ENCODE measurements around the gene DLGAP1.
"Not testable (repeated sequence)": the region's sequence is repeated elsewhere in the genome, so short reads cannot be mapped to it uniquely, and the experiment has no call there.

DLGAP1 gene

DNA sequence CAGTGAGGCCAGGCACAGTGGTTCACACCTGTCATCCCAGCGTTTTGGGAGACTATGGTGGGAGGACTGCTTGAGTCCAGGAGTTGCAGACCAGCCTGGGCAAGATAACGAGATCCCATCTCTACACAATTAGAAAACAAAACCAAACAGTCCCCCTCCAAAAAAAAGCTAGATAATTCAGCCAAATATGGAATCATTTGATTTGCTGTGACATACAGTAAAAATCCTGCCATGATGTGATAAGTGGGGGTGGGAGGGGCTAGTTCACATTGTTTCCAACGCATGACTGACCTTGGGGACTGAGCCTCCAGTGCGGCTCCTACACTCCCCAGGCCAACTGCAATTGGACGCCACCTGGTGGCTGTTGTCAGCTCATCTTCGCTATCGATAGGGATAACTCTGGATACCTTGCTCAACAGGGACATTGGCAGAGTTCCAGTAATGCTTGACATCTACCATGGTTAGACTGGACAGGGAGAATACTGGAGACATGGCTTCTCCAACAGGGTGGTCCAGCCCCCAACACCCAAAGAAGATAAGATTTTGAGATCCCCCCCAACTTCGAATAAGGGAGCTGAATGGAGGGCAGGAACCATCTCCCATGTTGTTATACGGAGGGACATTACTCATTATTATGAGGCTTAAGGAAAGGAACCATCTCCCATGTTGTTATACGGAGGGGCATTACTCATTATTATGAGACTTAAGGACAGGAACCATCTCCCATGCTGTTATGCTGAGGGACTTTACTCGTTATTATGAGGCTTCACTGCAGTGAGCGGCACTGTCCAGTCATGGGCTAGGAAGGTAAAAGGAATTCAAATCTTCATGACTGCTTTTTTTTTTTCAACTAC, 869.2 kb downstream of the DLGAP1 start:
- DNase-seq (ENCODE audit: low read depth in 2 of 2): peak; percentile 56 to 69

DNA sequence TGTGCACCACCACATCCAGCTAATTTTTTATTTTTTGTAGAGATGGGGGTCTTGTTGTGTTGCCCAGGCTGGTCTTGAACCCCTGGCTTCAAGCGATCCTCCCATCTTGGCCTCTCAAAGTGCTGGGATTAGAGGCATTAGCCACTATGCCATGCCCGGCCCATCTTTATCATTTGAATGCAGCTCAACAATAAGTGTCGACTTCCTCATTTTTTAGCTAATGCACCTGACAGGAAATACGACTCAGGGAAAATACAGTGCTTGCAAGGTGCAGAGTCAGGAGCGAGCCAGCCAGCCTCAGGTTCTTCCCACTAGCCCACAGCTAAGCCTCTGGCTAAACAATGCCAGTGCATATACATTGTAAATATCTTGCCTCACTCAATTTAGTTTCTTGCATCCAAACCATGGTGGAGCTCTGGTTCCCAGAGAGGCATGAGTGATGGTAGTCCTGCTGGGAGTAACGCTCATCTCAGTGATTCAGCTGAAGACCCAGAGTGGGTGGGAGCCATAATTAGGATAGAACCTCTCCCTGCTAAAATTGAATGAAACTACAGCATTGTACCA, 870.1 kb downstream of the DLGAP1 start:
- no peak for DNase-seq (ENCODE audit: low read depth in 2 of 2)

DNA sequence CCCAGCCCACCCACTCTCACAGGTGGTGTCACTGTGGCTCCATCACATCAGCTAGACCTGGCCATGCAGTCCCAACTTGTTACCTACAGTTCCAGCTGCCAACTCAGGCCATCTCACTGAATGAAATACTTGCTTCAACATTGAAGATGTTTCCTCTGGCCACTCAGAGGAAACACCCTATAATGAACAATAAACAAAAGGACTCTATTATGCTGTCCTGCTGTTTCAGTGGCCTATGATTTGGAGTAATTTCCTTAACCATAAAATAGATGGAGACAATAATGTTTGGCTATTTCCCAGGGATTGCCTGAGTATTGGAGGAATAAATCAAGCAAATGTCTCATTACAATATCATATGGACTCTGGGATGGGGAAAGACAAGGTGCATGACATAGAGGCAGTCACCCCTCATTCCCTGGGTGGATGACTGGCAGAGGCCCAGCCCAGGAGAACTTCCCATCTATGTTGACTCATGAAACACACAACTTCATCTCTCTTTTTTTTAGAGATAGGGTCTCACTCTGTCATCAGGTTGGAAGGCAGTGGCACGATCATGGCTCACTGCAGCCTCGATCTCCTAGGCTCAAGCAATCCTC, 870.7 kb downstream of the DLGAP1 start:
- no peak for DNase-seq (ENCODE audit: low read depth in 2 of 2)

DNA sequence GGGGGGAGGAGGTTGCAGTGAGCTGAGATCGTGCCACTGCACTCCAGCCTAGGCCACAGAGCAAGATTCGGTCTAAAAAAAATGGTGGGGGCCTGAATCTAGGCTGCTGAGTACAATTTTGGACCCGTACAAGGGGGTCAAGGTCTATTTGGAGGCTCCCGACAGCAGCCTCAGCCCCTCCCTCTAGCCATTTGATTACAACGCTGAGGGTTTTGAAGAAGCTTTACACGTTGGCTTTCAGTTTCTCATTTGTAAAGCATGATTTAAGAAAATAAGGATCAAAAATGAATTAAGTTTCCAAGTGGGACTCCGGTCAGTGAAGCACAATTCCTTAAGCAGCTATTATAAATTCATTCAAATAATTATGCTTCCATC, 871.2 kb downstream of the DLGAP1 start:
- no peak for DNase-seq (ENCODE audit: low read depth in 2 of 2)

DNA sequence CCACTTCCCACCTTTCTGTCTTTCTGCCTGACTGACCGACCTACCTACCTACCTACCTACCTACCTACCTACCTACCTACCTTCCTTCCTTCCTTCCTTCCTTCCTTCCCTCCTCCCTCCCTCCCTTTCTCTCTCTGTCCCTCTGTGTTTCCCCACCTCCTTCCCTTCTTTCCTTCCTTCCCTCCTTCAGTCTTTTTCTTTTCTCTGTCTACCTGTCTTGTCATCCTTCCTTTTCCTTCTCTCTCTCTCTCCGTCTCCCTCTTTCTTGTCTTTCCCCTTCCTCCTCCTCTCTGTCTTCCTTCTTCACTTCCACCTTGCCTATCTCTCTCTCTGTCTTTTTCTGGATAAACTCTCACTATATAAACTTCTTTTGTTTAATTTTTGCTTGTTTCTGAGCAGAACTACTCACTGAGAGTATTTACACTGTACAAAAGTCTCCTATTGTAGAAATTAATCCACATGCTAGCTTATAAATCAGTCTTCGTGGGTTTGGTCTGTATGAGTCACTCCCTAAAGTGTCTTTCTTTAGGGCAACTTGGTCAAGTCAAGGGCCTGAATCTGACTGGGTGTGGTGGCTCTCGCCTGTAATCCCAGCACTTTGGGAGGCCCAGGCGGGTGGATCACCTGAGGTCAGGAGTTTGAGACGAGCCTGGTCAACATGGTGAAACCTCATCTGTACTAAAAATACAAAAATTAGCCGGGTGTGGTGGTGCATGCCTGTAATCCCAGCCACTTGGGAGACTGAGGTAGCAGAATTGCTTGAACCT, 871.8 kb downstream of the DLGAP1 start:
- not testable (repeated sequence) for DNase-seq (ENCODE audit: low read depth in 2 of 2)

DNA sequence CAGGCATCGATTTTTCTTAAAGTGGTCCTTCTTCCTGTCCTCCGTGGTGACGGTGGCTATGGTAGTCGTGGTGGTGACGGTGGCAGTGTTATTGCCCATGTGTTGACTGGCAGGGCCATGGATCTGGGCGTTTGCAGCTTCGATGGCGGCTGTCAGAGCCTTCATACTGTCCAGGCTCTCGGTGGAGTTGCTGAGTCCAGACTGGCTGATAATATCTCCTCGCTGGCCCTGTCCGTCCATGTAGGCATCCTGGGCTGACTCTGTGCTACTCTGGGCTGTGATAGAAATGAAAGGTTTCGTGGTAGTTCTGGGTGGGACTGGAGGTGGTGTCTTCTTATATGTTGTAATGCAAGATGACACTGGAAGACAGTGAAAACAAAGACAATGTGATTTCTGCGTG, 873.2 kb downstream of the DLGAP1 start:
- no peak for DNase-seq (ENCODE audit: low read depth in 2 of 2)

DNA sequence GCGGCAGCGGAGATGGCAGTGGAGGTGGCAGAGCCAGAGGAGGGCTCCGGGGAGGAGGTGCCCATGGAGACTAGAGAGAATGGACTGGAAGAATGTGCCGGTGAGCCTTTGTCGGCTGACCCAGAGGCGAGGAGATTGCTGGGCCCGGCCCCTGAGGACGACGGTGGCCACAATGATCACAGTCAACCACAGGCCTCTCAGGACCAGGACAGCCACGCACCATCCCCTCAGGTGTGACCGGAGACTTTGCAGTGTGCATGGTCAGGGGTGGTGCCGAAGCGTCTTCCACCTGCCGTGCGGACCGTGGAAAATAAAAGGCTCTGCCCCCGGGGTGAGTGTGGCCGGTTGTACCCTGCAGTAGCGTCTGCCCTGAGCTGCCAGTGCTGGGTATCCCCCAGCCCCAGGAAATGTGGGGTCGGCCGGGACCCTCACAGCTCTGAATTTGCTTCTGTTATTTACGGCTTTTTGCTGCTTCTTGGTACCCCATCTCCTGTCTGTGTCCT, 874.5 kb downstream of the DLGAP1 start:
- DNase-seq (ENCODE audit: low read depth in 2 of 2): not testable (repeated sequence)

DNA sequence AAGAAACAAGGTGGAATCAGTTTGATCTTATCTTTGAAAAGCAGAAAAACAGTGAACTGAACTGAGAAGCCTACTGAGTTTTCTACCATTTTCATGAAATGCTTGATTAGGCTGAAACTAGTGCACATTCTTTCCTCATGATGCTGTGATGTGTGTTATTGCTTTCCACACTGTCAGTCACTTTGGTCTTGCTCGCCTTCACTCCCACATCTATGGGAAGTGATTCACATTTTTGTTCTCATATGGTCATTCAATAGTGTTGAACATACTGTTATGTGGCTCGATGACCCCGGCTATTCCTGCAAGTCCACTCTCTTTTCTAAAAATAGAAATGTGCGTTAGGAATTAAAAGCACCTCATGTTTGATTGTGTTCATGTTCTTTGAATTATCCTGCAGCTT, 875.4 kb downstream of the DLGAP1 start:
- no peak for DNase-seq (ENCODE audit: low read depth in 2 of 2)

DNA sequence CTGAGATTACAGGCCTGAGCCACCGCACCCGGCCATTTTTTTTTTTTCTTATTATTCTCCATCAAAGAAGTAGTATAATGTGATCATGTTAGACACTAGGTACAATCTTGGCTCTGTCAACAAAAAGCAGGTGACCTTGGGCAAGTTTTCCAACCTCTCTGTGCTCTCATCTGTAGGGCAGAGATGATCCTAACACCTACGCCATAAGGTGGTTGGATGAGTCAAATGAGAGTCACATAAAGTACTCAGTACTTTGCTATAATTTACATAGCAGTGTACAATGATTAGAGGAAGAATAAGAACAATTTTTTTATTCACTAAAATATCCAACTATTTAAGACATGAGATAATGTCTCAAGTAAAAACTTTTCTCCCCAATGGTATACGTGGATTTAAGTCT, 876.5 kb downstream of the DLGAP1 start:
- DNase-seq (ENCODE audit: low read depth in 2 of 2): no peak

DNA sequence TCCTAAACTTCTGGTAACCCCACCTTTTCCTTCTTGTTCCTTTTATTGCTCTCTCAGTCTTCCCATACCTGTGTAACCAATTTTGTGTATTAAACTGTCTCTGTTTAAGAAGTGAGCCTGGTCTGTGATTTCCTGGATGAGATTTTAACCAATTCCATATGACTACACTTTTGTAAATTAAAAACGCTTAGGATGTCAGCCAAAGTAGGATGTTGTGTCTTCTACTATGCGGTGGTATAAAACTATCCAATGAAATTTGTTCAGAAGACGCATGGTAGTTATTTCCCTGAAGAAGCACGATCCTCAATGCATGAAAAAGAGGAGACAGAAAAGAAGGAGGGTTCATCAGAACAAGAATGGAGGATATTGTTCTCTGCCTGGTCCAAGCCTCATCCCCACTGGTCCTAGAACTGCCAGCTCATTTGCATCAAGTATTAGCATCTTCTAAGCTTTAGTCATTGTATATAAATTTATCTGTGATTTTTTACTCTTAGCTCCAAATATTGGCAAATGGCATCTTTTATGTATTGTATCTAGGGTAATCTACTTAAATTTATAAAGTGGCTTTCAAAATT, 877.7 kb downstream of the DLGAP1 start:
- DNase-seq (ENCODE audit: low read depth in 2 of 2): no peak

DNA sequence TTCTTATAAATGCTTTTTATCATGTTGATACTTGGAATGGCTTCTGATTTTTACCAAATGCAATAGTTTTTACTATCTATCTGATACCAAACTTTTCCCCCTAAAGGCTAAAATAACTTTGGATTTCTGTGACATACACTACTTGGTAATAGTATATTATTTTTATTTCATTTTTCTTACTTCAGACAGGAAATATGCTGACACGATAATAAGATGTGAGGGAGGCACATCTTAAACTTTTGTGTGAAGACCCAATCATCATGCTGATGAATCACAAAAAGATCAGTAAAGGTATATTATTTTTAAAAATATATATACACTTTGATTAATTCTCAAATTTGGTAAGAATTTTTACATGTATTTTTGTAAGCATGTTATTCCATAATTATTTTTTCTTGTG, 882.3 kb downstream of the DLGAP1 start:
- DNase-seq (ENCODE audit: low read depth in 2 of 2): no peak

DNA sequence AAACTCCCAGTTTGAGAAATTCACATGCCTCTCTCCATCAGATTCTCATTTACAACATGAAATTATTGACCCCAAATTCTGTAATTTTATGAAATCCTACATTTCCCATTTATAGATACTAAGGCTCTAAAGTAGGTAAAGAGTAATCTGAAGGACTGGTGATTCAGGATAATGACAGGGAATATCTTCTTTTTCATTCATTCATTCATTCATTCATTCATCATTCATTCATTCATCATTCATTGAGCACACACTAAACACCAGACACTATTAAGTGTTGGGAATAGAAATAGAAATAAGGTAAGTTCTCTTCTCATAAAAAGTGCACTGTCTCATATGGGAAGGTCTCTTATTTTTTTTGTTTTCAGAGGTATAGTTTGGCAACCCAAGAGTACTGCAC, 888.3 kb downstream of the DLGAP1 start:
- no peak for DNase-seq (ENCODE audit: low read depth in 2 of 2)

DNA sequence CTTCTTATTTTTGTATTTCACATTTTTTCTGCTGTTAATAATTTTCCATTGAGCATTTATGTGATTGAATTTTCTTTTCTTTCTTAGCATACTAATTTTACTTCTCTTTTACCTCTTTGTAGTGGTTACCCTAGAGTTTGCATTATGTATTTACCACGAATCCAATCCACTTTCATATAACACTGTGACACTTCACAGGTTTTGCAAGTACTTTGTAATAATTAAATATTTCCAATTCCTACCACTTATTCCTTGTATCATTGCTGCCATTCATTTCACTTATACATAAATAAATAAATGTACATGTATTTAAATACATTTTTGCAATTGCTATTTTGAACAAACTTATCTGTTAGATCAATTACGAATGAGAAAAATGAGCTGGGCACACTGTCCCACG, 894.4 kb downstream of the DLGAP1 start:
- no peak for DNase-seq (ENCODE audit: low read depth in 2 of 2)

DNA sequence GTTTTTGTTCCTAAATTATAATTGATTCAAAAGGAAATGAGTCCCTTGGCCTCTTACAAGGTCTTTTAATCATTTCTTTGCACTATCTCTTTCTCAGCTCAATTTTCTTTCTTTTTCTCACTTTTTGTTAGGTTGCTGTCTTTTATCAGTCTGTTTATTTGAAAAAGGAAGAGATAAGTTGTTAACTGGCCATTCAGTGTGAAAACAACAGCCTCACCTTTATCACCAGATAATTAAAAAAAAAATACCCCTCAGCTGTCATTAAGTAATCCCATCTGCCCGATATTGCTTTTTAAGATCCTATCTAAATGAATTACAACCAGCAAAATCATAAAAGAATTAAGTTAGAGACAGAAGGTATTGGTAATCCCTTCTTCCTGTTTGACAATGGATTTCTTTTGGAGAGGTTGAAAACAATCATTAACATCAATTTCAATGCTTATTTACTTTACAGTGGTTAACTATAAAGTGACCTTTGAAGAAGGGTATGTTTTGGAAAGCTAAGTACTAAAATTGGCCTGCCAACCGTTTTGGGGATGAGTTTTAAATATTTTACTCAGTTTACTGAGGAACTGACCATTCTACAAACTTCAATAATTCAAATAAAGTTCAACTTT, 900.2 kb downstream of the DLGAP1 start:
- DNase-seq (ENCODE audit: low read depth in 2 of 2): no peak

DNA sequence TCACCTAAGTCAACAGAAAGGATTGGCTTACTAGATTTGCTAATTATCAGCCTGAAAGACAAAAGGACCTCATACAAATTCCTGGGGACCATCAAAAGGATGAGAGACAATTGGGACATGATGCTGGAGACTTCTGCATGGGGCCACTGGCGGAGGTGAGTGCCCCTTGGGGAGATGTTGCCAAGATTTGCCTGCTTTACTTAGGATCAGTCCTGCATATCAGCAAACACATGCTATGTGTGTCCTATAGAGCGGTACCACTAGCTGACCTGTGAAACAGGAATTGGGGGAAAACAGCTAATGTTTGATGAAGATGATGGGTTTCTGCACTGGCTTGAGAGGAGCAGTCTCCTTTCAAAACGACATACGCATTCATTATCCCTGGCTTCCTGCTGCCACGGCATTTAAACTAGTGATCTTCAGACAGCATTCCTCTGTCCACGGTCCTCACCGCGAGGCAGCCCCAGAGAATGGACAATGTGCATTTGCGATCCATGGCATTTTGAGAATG, 901.0 kb downstream of the DLGAP1 start:
- DNase-seq (ENCODE audit: low read depth in 2 of 2): no peak

DNA sequence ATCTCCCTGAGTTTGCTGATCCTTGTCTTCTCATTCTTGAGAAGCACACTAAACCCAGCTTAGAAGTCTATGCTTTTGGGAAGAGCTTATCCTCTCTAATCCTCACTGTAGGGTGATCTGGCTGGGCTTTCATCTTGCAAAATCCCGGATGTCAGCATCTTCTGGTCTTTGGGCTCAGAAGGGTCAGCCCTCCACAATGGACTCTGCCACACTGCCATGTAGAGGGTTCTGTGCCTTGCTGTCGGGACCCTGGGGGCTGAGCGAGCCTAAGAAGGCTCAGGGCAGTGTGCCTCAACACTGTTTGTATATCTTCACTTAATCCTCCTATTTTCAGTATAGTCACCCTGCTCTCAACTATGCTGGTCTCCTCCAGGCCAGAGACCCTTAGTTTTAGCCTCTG, 902.8 kb downstream of the DLGAP1 start:
- no peak for DNase-seq (ENCODE audit: low read depth in 2 of 2)

DNA sequence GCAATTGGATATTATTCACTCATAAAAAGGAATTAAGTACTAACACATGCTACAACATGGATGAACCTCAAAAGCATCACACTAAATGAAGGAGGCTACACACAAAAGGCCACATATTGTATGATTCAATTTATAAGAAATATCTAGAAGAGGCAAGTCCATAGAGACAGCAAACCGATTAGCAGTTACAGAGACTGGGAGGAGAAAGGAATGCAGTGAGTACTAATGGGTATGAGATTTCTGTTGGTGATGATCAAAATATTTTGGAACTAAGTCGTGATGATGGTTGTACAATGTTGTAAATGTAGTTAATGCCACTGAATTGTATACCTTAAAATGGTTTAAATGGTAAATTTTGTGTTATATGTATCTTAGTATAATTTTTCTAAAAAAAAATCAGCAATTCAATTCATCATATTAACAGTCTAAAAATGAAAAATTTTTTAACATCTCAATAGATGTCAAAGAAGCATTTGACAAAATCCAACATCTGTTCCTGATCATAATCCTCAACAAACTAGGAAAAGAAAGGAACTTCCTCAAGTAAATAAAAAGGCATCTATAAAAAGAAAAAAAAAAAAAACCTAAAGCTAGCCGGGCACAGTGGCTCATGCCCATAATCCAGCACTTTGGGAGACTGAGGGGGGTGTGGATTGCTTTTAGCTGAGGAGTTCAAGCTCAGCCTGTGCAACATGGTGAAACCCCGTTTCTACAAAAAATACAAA, 907.1 kb downstream of the DLGAP1 start:
- no peak for DNase-seq (ENCODE audit: low read depth in 2 of 2)

DNA sequence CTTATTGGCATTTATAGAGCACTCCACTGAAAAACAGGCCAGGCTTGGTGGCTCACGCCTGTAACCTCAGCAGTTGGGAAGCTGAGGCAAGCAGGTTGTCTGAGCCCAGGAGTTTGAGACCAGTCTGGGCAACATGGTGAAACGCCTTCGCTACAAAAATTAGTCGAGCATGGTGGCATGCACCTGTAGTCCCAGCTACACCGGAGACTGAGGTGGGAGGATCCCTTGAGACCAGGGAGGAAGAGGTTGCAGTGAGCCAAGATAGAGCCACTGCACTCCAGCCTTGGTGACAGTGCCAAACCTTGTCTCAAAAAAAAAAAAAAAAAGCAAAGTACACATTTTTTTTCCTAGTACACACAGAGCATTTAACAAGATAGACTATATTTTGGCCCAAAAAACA, 909.0 kb downstream of the DLGAP1 start:
- no peak for DNase-seq (ENCODE audit: low read depth in 2 of 2)

DNA sequence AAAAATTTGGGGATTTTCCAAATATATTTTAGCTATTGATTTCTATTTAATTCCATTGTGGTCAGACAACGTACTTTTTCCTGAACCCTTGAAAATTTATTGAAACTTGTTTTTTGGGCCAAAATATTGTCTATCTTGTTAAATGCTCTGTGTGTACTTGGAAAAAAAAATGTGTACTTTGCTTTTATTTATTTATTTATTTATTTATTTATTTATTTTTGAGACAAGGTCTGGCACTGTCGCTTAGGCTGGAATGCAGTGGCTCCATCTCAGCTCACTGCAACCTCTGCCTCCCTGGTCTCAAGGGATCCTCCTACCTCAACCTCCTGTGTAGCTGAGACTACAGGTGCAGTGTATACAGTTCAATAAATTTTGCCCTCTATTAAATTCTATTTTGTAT, 910.6 kb downstream of the DLGAP1 start:
- no peak for DNase-seq (ENCODE audit: low read depth in 2 of 2)

DNA sequence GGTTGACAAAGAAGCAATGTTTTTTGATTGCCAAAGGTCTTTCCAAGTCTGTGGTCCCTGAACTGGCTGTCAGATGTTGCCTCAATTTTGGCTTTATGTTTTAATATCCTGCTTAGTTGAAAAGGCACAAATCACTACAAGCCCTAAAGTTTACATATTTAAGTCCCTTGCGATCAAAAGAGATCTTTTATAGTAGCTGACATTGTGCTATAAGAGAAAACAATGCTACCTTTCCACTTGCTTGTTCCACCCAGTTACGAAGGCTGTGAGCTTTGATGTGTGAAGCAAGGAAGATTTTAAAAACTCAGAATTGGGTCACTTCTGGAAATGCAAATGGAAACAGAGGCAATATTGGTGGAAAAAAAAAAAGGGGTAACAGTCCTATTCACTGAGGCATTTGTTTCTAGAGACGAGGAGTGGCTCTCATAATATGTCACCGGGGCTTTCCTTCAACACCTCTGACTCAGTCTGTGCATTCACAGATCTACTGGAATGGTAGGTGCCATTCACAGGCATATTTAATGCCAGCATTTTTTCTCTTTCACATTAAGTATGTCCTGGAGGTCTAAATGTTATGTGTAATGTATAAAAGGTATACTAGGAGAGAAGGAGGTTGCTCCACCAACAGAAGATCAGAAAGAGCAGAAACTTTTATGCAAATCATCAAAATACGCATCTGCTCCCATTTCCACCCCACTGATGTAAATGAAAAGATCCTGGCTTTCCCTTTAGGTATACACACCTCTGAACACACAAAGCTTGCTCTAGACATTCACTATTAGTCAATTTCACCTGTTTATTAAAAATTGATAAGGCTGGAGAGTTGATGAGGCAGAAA, 913.3 kb downstream of the DLGAP1 start:
- peak in 1 of 2 donors; percentile 21 for DNase-seq (ENCODE audit: low read depth in 2 of 2)

Measured in stimulated activated CD4-positive, alpha-beta T cell treated with anti-CD3 and anti-CD28 coated beads, Interleukin-15, amount 100 ng/mL, for 48 hours (primary cell).